Neural cell (in vitro differentiated cells): ENCODE data around the gene PDE1A.

ENCODE experiments used
- EP300 ChIP-seq: fragments of 450-650 bp; conservative IDR thresholded peaks from 2 replicates; pipeline ENCODE4 v1.6.1; 2014; ENCODE audit warnings: antibody characterized with exemption, mild to moderate bottlenecking, moderate library complexity; ENCODE audit not compliant: poor library complexity, severe bottlenecking
- TF ChIP-seq, protein P1 (sequence below): fragments of 450-650 bp; IDR thresholded peaks from 2 replicates; pipeline ENCODE4 v1.5.1; 2014; ENCODE audit warnings: antibody characterized with exemption, mild to moderate bottlenecking, moderate library complexity; ENCODE audit not compliant: poor library complexity, severe bottlenecking

- TF ChIP-seq, protein P1, sequence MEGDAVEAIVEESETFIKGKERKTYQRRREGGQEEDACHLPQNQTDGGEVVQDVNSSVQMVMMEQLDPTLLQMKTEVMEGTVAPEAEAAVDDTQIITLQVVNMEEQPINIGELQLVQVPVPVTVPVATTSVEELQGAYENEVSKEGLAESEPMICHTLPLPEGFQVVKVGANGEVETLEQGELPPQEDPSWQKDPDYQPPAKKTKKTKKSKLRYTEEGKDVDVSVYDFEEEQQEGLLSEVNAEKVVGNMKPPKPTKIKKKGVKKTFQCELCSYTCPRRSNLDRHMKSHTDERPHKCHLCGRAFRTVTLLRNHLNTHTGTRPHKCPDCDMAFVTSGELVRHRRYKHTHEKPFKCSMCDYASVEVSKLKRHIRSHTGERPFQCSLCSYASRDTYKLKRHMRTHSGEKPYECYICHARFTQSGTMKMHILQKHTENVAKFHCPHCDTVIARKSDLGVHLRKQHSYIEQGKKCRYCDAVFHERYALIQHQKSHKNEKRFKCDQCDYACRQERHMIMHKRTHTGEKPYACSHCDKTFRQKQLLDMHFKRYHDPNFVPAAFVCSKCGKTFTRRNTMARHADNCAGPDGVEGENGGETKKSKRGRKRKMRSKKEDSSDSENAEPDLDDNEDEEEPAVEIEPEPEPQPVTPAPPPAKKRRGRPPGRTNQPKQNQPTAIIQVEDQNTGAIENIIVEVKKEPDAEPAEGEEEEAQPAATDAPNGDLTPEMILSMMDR: no peak
- TF ChIP-seq EP300: no peak
Measured at GRCh38 chr2:182252534-182252933, 174.3 kb downstream of the PDE1A start.
